22Rv1 (cell line): ENCODE measurements around the gene PLCB3.

ENCODE experiments used
- ZFX ChIP-seq: fragments of 450-650 bp; IDR thresholded peaks from 2 replicates; pipeline ENCODE4 v1.6.1; 2017; ENCODE audit warnings: antibody characterized with exemption, borderline replicate concordance
- TF ChIP-seq, protein P1 (sequence below): fragments of 450-650 bp; IDR thresholded peaks from 2 replicates; pipeline ENCODE4 v1.5.1; 2017; ENCODE audit warnings: mild to moderate bottlenecking

GRCh38 chr11:64283092-64283491 lies 31.8 kb downstream of the PLCB3 start:
- TF ChIP-seq, protein P1, sequence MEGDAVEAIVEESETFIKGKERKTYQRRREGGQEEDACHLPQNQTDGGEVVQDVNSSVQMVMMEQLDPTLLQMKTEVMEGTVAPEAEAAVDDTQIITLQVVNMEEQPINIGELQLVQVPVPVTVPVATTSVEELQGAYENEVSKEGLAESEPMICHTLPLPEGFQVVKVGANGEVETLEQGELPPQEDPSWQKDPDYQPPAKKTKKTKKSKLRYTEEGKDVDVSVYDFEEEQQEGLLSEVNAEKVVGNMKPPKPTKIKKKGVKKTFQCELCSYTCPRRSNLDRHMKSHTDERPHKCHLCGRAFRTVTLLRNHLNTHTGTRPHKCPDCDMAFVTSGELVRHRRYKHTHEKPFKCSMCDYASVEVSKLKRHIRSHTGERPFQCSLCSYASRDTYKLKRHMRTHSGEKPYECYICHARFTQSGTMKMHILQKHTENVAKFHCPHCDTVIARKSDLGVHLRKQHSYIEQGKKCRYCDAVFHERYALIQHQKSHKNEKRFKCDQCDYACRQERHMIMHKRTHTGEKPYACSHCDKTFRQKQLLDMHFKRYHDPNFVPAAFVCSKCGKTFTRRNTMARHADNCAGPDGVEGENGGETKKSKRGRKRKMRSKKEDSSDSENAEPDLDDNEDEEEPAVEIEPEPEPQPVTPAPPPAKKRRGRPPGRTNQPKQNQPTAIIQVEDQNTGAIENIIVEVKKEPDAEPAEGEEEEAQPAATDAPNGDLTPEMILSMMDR: no peak
- no peak for TF ChIP-seq ZFX
